ENCODE data around the gene RBM48. TPM values are rescaled to one million over a fixed set of nuclear protein-coding genes. Genes with fewer than 3 reads are reported as not detected.

Gene RBM48
- total RNA-seq, 1 experiment from 2014 or later, result 14.6 TPM

GRCh38 chr7:92550194-92550593 is 21.6 kb downstream of the RBM48 start:
- intact Hi-C loops (cut with micrococcal nuclease), result no loop called here
- no peak overlapping the region for H3K4me3 ChIP-seq (replicated peaks in 1 of 2; ENCODE audit: low read depth in 1 of 2, low read length in 2 of 2)
- H3K79me2 ChIP-seq (ENCODE audit: insufficient read depth, low read length), result no peaks in the 10 kb centered on the region
- ChIA-PET RAD21 (ENCODE audit: low non-redundant PET in 1 of 2, low total read pairs in 2 of 2, uncharacterized antibody in 2 of 2, unreplicated experiment in 2 of 2) (no interaction called here), CTCF (no interaction called here), POLR2A (no interaction called here)
- H3K9me3 ChIP-seq (ENCODE audit: control insufficient read depth in 1 of 2, insufficient read depth in 1 of 2, low read depth in 1 of 2, low read length in 2 of 2), result no peaks in the 10 kb centered on the region
- DNase-seq (ENCODE audit: low read depth, low spot score) (no peak), ATAC-seq (no peak)
- H3K36me3 ChIP-seq (ENCODE audit: control insufficient read depth in 1 of 2, insufficient read depth in 2 of 2, low read length in 2 of 2), result no peaks in the 10 kb centered on the region
- no peaks in the 10 kb centered on the region for H3K9me2 ChIP-seq (ENCODE audit: insufficient read depth)
- H4K20me1 ChIP-seq (ENCODE audit: insufficient read depth), result no peaks in the 10 kb centered on the region
- no peak overlapping the region for H3K4me2 ChIP-seq (ENCODE audit: low read length)
- H2AFZ ChIP-seq (ENCODE audit: low read depth, low read length, poor library complexity, severe bottlenecking), result no peak overlapping the region
- no TSS peak for BruUV-seq (replicated peaks)
- no peak for TF ChIP-seq FOSL1 (IDR thresholded peaks at IDR 0.05; ENCODE audit: low read depth)
- H3K27me3 ChIP-seq (ENCODE audit: insufficient read depth, low read length), result no peaks in the 10 kb centered on the region
- H3K27ac ChIP-seq (ENCODE audit: low read depth, low read length), result no peak overlapping the region
- H3K4me1 ChIP-seq (ENCODE audit: control insufficient read depth in 1 of 2, insufficient read depth in 2 of 2, low read length in 2 of 2), result no peaks in the 10 kb centered on the region
- no peak overlapping the region for H3K9ac ChIP-seq (ENCODE audit: low read length)

GRCh38 chr7:92557249-92557648 is 28.7 kb downstream of the RBM48 start:
- Histone ChIP-seq H3K27ac (ENCODE audit: low read depth, low read length) (no peak overlapping the region), H3K79me2 (ENCODE audit: insufficient read depth, low read length) (no peaks in the 10 kb centered on the region), H4K20me1 (ENCODE audit: insufficient read depth) (no peaks in the 10 kb centered on the region), H3K9me3 (ENCODE audit: control insufficient read depth in 1 of 2, insufficient read depth in 1 of 2, low read depth in 1 of 2, low read length in 2 of 2) (no peaks in the 10 kb centered on the region), H3K4me1 (ENCODE audit: control insufficient read depth in 1 of 2, insufficient read depth in 2 of 2, low read length in 2 of 2) (no peaks in the 10 kb centered on the region), H3K9ac (ENCODE audit: low read length) (no peak overlapping the region), H3K9me2 (ENCODE audit: insufficient read depth) (no peaks in the 10 kb centered on the region), H2AFZ (ENCODE audit: low read depth, low read length, poor library complexity, severe bottlenecking) (no peak overlapping the region), H3K4me3 (replicated peaks in 1 of 2; ENCODE audit: low read depth in 1 of 2, low read length in 2 of 2) (no peak overlapping the region), H3K4me2 (ENCODE audit: low read length) (no peak overlapping the region), H3K36me3 (ENCODE audit: control insufficient read depth in 1 of 2, insufficient read depth in 2 of 2, low read length in 2 of 2) (peaks cover 9 to 12% of the 10 kb centered on the region in 2 experiments; a peak in 3 of 4 replicates), H3K27me3 (ENCODE audit: insufficient read depth, low read length) (no peaks in the 10 kb centered on the region)
- BruUV-seq (replicated peaks), result no TSS peak
- no peak for ATAC-seq
- no peak for DNase-seq (ENCODE audit: low read depth, low spot score)
- TF ChIP-seq SP1 (IDR thresholded peaks at IDR 0.05; ENCODE audit: low read depth) (no peak), EZH2 (IDR thresholded peaks at IDR 0.05) (no peak), ZFX (IDR thresholded peaks at IDR 0.05) (no peak), REST (IDR thresholded peaks at IDR 0.05; ENCODE audit: low read depth) (no peak), ZBTB33 (IDR thresholded peaks at IDR 0.05; ENCODE audit: extremely low read depth, insufficient replicate concordance, low read length) (no peak), ATF3 (IDR thresholded peaks at IDR 0.05) (no peak), ZNF274 (IDR thresholded peaks at IDR 0.05; ENCODE audit: low read depth, low read length) (no peak), POLR2A (IDR thresholded peaks at IDR 0.05; ENCODE audit: borderline replicate concordance, extremely low read depth, insufficient read depth, insufficient read length) (no peak), EGR1 (IDR thresholded peaks at IDR 0.05; ENCODE audit: low read depth) (no peak)
- intact Hi-C loops (cut with micrococcal nuclease), result no loop called here
- CTCF ChIA-PET, result no interaction called here
- POLR2A ChIA-PET, result interaction anchor here (0.5 kb wide), 1 partner anchor 38 kb away, joined by 4 read pairs; no protein-coding TSS in a partner anchor
- RAD21 ChIA-PET (ENCODE audit: low non-redundant PET in 1 of 2, low total read pairs in 2 of 2, uncharacterized antibody in 2 of 2, unreplicated experiment in 2 of 2), result no interaction called here

Measured in HCT116 (cell line).